Cardiac septum (tissue), 1 donor: ENCODE results near the gene ADPRH. TPM values are rescaled to one million over a fixed set of nuclear protein-coding genes. Genes with fewer than 3 reads are reported as not detected.

Source experiments
- DNase-seq: peaks from one replicate; pipeline ENCODE4 v3.0.0-alpha.2; 2020; ENCODE audit warnings: low spot score
- intact Hi-C: fragments of 100-400 bp; cut with DNase I; formaldehyde crosslinking; loops from one replicate; pipeline ENCODE4 v1.14.0; 2022
- total RNA-seq: library from RNA; stranded (reverse); fragmentation: NEBNext Ultra II Directional; extraction: Animal tissue kit (Norgen Biotek cat#: 25700); gene quantifications from one replicate; pipeline ENCODE4 v1.2.1, GENCODE V29; 2021
- donor health status: DM: no; HTN: no; CAD: no.

The ADPRH gene
- total RNA-seq, 1 donor from 2014 or later = 10.9 TPM

DNA sequence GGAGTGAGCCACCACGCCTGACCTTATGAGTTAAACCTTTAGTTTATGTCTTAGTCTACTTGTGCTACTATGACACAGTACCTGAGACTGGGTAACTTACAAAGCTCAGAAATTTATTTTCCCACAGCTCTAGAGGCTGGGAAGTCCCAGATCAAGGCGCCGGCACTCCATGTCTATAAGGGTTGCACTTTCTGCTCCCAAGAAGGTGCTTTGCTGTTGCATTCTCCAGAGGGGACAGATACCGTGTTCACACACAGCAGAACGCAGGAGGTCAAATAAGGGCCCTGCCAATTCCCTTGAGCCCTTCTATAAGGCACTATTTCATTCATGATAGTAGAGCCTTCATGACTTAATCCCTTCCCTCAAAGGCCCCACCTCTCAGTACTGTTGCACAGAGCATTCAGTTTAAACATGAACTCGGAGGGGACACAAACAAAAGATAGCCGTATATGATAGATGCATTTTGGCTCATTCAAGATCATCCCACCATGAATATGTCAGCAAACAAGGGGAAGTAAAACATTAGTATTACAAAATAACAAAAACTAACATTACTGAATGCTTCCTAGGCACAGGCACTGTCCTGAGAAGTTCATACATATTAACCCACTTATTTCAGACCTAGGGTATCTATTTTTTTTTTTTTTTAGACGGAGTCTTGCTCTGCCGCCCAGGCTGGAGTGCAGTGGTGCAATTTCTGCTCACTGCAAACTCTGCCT lies 44.9 kb downstream of the ADPRH start:
- intact Hi-C loops = no loop called here
- no peak for DNase-seq

DNA sequence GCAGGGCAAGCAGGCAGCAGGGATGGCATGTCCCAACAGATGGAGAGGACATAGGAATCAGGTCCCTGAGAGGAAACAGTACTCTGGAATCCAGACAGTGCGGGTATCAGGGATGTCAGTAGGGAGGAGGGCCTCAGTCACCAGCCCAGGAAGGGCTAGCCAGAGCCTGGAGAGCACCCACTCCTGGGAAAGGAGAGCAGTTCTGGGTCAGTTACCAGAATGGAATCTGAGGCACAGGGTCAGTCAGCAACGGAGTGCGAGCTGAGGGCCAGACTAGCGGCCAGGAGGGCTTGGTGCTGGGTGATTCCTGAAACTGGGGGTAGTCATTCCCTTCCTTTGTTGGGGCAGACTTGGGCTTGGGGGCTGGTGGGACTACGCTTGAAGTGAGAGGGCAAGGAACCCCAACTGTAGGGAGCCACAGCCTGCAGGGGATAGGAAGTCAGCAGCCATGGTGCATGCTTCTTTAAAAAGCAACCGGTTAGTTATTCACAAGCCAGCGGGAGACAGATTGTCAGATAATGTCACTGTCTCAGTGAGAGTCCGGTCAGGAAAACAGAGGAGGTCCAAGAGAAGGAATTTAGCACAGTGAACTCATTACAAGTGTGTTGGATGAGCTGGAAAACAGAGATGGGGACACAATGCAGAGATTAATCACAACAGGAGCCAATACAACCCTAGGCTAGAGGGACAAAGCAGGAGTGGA lies 46.3 kb downstream of the ADPRH start:
- intact Hi-C loops = no loop called here
- no peak for DNase-seq

DNA sequence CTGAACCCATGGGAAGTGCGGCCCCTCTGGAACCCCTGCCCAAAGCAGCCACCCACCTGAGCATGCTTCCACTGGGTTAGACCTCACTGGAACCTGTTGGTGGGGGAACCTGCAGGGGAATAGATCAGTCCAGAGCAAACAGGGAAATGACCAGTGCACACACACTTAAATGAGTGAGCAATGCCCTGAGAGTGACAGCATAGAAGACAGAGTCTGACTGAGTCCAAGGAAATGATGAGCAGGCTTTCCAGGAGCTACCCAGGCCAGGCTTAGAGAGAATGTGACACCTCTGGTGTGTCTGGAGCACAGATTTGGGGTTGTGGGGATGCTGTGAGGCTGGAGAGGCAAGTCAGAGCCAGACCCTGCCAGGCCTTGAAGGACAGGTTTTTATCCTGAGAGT lies 46.9 kb downstream of the ADPRH start:
- DNase-seq = no peak
- intact Hi-C loops = no loop called here

DNA sequence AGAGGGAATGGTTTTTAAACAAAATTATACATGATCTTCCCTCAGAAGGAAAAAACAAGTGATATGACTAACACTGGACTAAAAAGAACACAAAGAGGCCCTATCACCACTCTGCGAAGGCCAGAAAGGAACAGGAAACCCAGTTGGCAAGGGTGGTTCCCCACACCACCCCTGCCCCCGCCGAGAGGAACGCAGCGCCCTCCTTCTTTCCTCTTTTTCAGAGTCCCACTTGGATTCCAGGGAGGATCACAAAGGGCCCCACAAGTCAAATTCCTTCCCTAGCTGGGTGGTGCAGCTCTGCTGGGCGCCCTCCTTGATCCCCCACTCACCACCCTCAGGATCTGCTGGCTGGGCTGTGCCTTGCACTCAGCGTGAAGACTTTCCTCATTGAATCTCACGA lies 48.2 kb downstream of the ADPRH start:
- intact Hi-C loops = no loop called here
- no peak for DNase-seq

DNA sequence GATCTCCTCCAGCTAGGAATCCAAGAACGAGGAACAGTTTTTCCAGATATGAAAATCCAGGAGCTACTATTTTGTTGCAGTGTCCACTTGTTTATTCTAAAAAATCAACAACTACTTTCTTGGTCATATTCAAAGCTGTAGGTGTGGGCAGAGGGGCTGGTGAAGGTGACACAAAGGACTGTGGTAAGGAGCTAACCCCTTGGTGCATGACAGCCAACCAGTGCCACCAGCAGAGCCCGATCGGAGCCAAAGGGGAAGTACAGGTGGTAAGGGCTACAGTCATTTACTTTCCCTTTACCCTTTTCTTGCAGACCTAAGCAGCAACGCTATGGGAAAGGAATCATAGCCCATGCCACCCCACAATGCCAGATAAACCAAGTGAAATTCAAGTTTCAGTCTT lies 49.1 kb downstream of the ADPRH start:
- intact Hi-C loops = no loop called here
- DNase-seq = no peak

DNA sequence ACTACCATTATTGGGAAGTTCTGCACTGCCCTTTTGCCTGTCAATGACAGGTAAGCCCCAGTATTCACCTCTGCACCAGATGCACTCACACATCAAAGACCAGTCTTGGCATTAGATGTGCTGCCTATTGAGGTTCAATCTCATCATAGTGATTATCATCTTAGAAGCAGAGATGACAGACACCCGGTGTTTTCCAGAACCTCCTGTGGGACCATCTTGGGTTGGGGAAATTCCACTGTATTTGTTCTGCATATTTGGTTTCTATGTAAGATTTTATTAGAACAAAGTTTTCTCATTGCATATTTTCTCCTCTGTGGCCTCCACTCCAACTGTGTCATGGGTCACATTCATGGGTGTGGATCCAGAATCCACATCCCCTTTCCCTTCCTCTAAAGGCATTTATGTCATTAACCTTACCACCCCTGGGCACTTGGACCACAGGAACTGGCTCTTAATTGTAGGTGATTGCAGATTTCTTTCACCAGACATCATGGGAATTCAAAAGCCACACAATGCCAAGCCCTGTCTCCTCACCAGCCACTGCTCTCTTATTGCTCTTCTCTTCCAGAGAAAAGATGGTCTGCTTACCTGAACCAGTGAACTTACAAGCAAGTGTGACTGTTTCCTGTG lies 49.6 kb downstream of the ADPRH start:
- intact Hi-C loops = no loop called here
- no peak for DNase-seq

DNA sequence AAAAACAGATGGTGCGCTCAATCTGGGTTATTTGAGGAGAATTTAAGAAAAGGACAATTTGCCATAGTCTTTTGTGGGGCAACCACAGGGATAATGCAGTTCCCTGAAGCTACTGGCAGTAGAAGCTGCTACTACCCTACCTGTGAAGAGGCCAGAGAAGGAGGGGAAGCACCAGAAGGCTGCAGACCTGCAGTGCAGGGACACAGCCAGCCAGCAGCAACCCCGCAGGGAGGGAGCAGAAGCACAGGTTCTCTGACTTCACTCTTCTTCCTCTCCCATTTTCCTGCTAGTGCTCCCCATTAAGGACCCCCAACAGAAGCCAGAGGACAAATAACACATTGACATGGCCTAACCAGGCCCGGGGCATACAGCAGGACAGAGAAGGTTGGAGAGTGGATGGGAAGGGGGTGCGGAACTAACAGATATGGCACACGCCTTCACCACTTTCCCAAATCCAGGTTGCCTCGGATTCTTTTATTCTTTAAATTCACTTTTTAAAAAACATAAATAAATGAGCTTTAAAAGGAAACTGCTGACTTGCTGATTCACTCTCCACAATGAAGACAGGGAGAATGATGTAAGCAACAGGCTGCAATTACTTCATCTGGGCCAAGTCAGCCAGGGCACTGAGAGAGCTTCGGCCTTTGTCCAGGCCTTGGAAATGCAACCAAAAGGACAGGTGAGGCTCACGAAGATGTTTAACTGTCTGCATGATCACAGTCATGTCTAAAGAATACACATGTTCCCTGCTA lies 51.0 kb downstream of the ADPRH start:
- intact Hi-C loops = loop anchor here (10.0 kb wide), 1 partner anchor 56 kb away; the partner anchor contains the start of gene ADPRH
- DNase-seq = no peak

DNA sequence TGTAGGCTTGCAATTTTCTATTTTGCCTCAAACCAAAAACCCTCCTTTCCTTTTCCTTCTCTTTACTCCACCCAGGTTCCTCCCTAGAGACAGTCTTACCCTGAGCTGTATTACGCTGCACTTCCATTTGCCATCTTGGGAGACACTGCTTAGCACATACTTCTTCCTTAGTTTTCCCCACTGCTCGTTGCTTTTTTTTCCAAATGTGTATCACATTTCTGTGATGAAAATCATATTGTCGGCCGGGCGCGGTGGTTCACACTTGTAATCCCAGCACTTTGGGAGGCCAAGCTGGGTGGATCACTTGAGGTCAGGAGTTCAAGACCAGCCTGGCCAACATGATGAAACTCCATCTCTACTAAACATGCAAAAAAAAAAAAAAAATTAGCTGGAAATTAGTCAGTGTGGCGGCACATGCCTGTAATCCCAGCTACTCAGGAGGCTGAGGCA lies 51.6 kb downstream of the ADPRH start:
- no peak for DNase-seq
- intact Hi-C loops = loop anchor here (10.0 kb wide), 1 partner anchor 56 kb away; the partner anchor contains the start of gene ADPRH

DNA sequence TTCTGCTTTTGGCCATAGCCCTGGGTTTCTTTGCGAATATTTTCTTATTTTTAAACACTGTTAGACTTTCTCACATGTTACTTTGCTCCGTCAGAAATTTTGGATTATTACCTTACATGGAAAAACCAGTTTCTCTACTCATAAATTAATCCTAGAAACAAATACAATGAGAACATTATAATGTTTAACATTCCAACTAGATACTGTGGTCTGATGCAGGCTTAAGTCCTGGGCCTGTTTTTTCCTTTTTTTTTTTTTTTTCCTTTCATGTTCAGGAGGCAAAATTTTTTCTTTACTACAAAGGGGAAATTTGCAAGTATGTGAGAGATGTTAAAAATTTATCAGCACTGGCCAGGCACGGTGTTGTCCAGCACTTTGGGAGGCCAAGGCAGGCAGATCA lies 52.2 kb downstream of the ADPRH start:
- DNase-seq = no peak
- intact Hi-C loops = loop anchor here (10.0 kb wide), 1 partner anchor 57 kb away; the partner anchor contains the start of gene ADPRH

DNA sequence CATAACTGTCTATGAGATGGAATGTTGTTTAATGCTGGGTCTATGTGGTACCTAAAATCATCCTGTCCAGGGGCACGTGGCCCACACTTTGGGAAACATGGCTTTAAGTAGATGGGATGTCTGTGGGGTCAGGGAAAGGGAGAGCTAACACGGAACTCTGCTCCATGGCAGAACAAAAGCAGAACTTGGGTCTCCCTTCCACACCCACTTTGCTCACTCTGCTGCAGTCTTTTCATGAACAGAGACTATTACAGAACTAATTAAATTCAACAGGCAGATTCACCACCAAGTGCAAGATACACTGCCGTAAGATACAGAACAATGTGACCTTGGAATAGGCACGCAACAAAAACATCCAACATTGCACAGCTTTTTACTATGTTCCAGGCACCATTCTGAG lies 52.9 kb downstream of the ADPRH start:
- intact Hi-C loops = loop anchor here (10.0 kb wide), 1 partner anchor 57 kb away; the partner anchor contains the start of gene ADPRH
- DNase-seq = no peak

DNA sequence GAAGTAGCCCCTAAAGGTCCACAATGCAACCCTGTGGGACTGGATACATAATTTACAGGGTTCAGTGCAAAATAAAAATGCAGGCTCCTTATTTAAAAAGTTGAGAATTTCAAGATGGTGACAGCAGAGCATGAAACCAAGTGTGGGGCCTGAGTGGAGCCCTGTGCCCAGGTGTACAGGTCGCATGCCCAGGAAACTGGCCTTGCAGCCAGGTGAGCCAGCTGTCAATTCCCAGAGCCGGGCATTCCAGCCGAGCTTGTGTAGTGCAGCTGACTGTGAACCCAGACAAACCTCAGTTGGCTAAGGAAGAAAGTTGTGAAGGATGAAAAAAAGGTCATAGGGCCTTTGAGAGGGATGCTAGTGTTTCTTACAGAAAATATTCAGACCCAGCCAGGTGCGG lies 53.5 kb downstream of the ADPRH start:
- DNase-seq = no peak
- intact Hi-C loops = loop anchor here (10.0 kb wide), 1 partner anchor 58 kb away; the partner anchor contains the start of gene ADPRH

DNA sequence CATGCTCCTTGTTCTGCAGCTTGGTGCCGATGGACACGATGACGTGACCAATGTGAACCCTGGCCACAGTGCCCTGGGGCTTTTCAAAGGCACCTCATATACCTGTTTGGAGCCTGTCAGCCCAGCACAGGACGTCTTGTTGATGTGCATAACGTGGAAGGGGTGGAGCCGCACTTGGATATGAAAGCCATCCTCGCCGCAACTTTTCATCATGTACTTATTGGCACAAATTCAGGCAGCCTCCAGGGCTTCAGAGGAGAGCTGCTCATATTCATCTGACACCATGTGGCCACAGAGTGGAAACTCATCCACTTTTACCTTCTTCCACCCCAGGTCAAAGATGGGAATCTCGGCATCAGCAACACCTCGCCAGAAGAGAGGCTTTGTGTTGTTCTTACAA lies 56.4 kb downstream of the ADPRH start:
- no peak for DNase-seq
- intact Hi-C loops = loop anchor here (2.0 to 10.0 kb wide), 3 partner anchors 17 to 61 kb away; partner anchors contain the start of gene ADPRH

DNA sequence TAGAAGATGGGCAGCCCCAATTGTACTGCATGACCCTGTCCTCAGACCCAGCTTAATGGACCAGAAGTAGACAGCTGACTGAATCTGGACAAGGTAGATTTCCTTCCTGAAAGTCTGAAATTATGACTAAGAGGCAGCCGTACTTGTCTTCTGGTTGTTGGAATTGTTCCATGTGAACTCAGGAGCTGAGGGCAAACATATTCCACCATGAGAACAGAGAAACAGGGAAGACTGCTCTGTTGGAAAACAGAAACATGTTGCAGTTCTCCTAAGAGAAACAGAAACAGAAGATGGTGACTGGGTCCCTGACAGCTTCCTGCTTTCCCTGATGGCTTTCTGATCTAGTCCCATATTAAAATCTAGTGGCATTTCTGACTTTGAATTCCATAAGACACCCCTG lies 57.0 kb downstream of the ADPRH start:
- DNase-seq = no peak
- intact Hi-C loops = loop anchor here (2.0 to 10.0 kb wide), 2 partner anchors 17 to 61 kb away; partner anchors contain the start of gene ADPRH

DNA sequence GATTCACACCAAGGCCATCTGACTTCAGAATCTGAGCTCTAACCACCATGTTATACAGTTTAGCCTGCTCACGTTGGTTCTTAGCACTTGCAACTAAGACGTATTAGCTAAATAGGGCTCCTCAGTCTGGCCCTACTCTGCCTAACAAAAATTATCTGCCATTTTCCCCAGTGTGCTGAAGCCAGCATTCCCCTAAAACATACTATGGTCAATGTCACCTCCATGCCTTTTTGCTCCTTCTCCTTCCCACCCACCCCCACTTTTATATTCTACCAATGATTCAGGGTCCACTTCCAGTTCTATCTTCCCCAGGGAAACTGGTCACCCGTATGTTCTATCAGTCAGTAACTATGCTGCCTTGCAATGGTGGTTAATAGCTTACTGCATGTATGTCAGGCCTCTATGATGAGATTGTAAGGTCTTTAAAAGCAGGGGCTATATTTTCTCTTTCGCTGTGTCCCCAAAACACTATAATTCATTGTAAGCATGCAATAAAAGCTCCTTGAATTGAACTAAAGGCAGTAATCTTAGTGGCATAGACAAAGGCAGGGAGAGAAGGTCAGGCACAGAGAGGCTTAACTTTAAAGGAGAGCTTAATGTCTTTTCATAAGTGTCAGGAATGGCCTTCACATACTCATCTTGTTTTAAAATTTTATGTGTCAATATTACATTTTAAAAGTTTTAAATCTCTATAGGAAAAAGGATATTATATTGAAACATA lies 57.8 kb downstream of the ADPRH start:
- intact Hi-C loops = loop anchor here (2.0 to 10.0 kb wide), 2 partner anchors 16 to 62 kb away; partner anchors contain the start of gene ADPRH
- no peak for DNase-seq

DNA sequence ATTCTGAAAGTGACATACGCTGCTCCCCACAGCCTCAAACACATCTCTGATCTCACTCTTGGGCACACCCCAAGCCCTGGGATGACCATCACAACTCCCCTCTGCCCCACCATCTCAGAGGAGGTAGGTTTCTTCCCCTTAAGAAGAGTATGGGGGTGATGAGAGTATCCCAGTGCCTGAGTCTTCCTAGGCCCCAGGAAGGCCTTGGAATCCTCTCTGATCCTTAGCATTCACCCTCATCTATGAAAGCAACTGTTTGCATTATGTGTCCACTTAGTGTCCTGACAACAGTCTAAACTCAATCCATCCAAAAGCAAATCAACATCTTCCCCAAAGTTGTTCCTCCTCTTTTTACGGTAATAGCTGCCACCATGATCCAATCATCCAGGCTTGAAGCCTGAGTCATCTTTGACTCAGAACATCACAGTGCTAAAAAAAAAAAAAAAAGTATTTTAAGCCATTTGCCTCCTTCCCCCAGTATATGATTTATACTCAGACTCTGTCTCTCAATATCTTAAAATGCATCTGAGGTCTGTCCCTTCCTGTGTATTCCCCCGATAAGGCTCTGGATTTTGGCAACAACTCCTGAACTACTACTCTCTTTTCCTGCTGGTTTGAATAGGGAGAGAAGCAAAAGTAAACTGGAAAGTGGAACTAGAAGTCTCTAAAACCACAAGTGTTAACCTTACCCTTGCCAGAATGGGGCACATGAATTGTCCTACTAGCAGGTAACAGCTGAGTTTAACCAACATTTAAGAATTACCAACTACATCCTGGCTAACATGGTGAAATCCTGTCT lies 58.6 kb downstream of the ADPRH start:
- no peak for DNase-seq
- intact Hi-C loops = loop anchor here (2.0 to 10.0 kb wide), 3 partner anchors 15 to 63 kb away; partner anchors contain the start of genes ADPRH and COX17
